HFF-Myc (cell line): ENCODE data around the gene ARHGAP15.

Experiments used
- DNase-seq: peaks from one replicate; pipeline ENCODE4 v3.0.0-alpha.2; 2011; ENCODE audit warnings: low read depth; ENCODE audit errors: extremely low read depth
- H3K4me3 ChIP-seq: replicated peaks from 2 replicates; pipeline ENCODE4 v1.5.1; 2011; ENCODE audit warnings: low read depth, mild to moderate bottlenecking, control low read depth, low read length
- CTCF ChIP-seq: IDR thresholded peaks from 2 replicates; pipeline ENCODE4 v1.5.1; 2012; ENCODE audit warnings: mild to moderate bottlenecking, low read depth, low read length, control low read depth; ENCODE audit errors: missing control alignments

ARHGAP15 gene

GRCh38 chr2:143425896-143426295 is 296.7 kb downstream of the ARHGAP15 start:
- TF ChIP-seq CTCF, result no peak
- no peak for DNase-seq

DNA sequence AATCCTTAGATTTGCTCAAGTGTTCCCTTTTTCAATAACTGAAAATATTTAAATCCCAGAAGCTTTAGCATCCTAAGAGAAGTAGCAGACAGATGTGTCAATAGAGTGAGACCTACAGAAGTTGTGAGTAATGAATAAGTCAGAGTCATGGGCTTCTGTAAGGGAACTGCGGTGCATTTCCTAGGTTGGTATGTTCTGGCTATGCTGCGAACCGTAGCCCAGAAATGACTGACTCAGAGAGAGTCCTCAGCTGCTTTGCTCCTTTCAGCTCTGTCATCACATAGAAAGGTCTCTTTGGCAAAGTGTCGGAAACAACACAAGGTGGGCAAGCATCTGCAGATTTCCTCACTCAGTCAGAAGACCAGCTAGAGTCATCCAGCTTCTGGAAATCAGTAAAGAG is 297.1 kb downstream of the ARHGAP15 start:
- DNase-seq, result no peak
- H3K4me3 ChIP-seq, result no peak overlapping the region
- TF ChIP-seq CTCF, result no peak

More at GRCh38 chr2:143425896-143426295, 296.7 kb downstream of the ARHGAP15 start:
- no peak overlapping the region for H3K4me3 ChIP-seq

- no peak for TF ChIP-seq CTCF
- H3K4me3 ChIP-seq, result no peak overlapping the region
- no peak for DNase-seq
Observed at GRCh38 chr2:143428700-143429099, 299.5 kb downstream of the ARHGAP15 start.

DNA sequence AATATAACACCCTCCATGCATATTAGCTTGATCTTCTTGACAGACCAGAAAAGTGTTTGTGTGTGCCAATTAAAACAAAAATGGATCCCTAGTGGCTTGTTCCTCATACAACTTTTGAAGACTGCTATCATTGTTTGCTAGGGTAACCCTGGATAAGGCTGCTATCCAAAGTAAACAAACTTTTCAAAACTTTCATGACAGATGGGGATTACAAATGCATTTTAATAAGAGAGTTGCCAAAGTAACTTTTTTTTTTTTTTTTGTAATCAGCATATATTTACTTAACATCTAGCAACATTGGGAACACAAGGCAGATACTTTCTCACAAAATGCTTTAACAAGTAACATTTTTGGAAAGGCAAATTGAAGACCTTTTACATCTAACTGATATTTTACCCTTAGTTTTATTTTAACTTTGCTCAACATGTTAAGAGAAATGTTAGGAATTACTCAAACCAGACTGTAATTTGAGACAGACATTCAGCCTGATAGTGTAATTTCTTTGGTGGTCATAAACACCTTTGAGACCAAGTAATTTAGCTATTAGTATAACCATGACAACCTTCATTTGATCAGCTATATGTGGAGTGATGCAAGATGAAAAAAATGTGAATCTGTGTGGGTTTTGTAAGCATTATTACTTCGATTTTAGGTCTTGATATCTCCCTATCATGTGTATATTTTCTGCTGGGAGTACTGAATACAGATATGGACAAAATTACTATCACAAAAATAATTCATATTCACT is 300.9 kb downstream of the ARHGAP15 start:
- TF ChIP-seq CTCF, result no peak
- no peak for DNase-seq
- H3K4me3 ChIP-seq, result no peak overlapping the region

GRCh38 chr2:143431316-143431715 is 302.1 kb downstream of the ARHGAP15 start:
- no peak for DNase-seq
- TF ChIP-seq CTCF, result no peak

DNA sequence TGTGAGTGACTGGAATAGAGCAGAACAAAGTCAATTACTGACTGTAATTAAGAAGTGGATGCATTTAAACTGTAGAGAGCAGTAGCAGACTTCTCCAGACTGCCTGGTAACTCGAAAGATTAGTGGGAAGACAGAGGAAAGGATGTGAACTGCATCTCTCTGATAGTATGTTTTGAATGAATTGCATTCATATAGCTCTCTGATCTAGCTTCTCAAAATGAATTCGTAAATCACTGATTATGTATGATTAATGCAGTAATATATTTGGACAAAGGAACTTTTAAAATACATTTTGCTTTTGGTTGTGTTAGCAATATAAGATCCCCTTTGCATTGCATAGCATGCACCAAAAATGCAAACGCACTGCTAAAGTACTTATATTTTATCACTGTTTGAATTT is 304.0 kb downstream of the ARHGAP15 start:
- no peak for DNase-seq
- H3K4me3 ChIP-seq, result no peak overlapping the region
- TF ChIP-seq CTCF, result no peak

More at GRCh38 chr2:143431316-143431715, 302.1 kb downstream of the ARHGAP15 start:
- H3K4me3 ChIP-seq, result no peak overlapping the region

DNA sequence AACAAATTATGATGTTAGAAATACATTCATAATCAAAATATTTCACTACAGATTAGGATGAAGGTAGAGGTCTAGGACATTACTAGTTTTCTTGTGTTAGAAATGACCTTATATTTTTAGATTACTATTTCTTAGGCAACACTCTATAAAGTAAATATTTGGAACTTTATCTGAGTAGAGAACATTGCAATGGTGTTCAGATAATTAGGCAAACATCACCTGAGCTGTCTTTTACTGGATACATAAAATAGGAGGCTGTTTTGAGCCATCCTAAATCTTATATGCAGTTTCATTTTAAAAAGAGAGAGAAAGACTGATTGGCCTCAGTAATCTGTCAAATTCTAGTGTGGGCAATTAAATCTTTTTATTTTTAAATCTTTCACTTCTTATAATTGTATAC is 304.6 kb downstream of the ARHGAP15 start:
- H3K4me3 ChIP-seq, result no peak overlapping the region
- DNase-seq, result no peak
- TF ChIP-seq CTCF, result no peak
